Inferior parietal cortex (tissue), 1 donor: ENCODE measurements around the gene CCNK.
A peak's percentile ranks its signal among the peaks of the same experiment; 100 is the strongest.

Experiments
- DNase-seq: peaks from one replicate; pipeline ENCODE4 v3.0.0-alpha.2; 2016; ENCODE audit errors: extremely low spot score

CCNK gene

GRCh38 chr14:99480917-99481744, at the start of gene CCNK:
CCNK (plus strand) TSS chr14:99481409; CDS start chr14:99492678, 11,269 bp downstream.
- DNase-seq = peak; percentile 99

GRCh38 chr14:99431986-99432385, 49.2 kb upstream of the CCNK start:
- no peak for DNase-seq

- no peak for DNase-seq
These were observed 48.7 kb upstream of the CCNK start for GRCh38 chr14:99432485-99432884.

GRCh38 chr14:99435327-99435726, 45.9 kb upstream of the CCNK start:
- no peak for DNase-seq

GRCh38 chr14:99436247-99437180, 44.7 kb upstream of the CCNK start:
- DNase-seq = no peak

GRCh38 chr14:99437706-99438105, 43.5 kb upstream of the CCNK start:
- no peak for DNase-seq

- DNase-seq = no peak
These were observed 40.9 kb upstream of the CCNK start for GRCh38 chr14:99440278-99440677.

- no peak for DNase-seq
These were observed 39.9 kb upstream of the CCNK start for GRCh38 chr14:99441157-99441870.

GRCh38 chr14:99441918-99442317, 39.3 kb upstream of the CCNK start:
- DNase-seq = no peak

GRCh38 chr14:99445931-99446330, 35.3 kb upstream of the CCNK start:
- no peak for DNase-seq

- DNase-seq = no peak
These were observed 33.5 kb upstream of the CCNK start for GRCh38 chr14:99447739-99448138.

GRCh38 chr14:99450266-99450665, 30.9 kb upstream of the CCNK start:
- DNase-seq = peak; percentile 50

GRCh38 chr14:99451234-99451633, 30.0 kb upstream of the CCNK start:
- DNase-seq = no peak

- no peak for DNase-seq
These were observed 28.2 kb upstream of the CCNK start for GRCh38 chr14:99452968-99453367.

GRCh38 chr14:99454246-99454645, 27.0 kb upstream of the CCNK start:
- no peak for DNase-seq

- no peak for DNase-seq
These were observed 21.6 kb upstream of the CCNK start for GRCh38 chr14:99459481-99460100.

- DNase-seq = no peak
These were observed 20.4 kb upstream of the CCNK start for GRCh38 chr14:99460793-99461192.

GRCh38 chr14:99461411-99462085, 19.7 kb upstream of the CCNK start:
- DNase-seq = no peak

GRCh38 chr14:99462210-99462609, 19.0 kb upstream of the CCNK start:
- DNase-seq = no peak

GRCh38 chr14:99463974-99464373, 17.2 kb upstream of the CCNK start:
- DNase-seq = no peak

- no peak for DNase-seq
These were observed 15.9 kb upstream of the CCNK start for GRCh38 chr14:99465288-99465687.
